Measurements from ENCODE around the gene AGXT.

DNA sequence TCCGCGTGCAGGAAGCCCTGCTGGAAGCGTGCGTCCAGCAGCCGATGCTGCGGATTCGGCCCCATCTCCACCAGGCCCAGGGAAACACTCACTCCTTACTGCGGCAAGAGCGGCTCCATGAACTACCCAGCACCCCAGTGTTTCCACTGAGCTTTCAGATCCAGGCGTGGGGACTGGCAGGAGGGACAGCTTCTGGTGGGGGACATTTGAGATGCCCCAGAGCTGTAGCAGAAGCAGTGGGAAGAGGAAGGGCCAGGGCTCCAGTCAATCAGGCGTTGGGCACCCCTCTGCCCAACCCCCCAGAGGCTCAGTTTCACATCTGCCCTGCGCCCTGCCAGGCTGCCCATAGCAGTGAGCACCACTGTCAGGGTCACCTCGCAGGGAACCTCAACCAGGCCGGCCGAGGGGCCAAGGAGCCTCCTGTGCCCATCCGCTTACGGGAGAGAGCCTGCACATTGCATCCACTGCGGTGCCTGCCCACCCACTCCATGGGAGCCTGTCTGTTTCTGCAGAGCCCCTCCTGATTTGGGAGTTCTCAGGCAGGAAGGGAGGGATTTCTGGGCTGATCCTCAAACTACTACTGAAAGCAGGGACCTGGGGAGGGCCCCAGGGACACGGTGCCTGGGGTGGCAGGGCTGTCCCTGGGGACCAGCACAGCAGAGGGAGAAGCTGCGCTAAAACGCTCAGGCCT is 4.6 kb downstream of the AGXT start:
- TF ChIP-seq ZC3H10 (CRISPR knock-in tag; IDR thresholded peaks at IDR 0.05) = no peak
- TF ChIP-seq, protein P1, sequence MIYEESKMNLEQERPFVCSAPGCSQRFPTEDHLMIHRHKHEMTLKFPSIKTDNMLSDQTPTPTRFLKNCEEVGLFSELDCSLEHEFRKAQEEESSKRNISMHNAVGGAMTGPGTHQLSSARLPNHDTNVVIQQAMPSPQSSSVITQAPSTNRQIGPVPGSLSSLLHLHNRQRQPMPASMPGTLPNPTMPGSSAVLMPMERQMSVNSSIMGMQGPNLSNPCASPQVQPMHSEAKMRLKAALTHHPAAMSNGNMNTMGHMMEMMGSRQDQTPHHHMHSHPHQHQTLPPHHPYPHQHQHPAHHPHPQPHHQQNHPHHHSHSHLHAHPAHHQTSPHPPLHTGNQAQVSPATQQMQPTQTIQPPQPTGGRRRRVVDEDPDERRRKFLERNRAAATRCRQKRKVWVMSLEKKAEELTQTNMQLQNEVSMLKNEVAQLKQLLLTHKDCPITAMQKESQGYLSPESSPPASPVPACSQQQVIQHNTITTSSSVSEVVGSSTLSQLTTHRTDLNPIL (CRISPR knock-in tag; IDR thresholded peaks at IDR 0.05; ENCODE audit: low read depth) = no peak
- TF ChIP-seq ZNF8 (CRISPR knock-in tag; IDR thresholded peaks at IDR 0.05) = no peak
- no peak for TF ChIP-seq SNAI2 (CRISPR knock-in tag; IDR thresholded peaks at IDR 0.05)
- no peak for TF ChIP-seq ZFP3 (CRISPR knock-in tag; IDR thresholded peaks at IDR 0.05)
- TF ChIP-seq, protein P2, sequence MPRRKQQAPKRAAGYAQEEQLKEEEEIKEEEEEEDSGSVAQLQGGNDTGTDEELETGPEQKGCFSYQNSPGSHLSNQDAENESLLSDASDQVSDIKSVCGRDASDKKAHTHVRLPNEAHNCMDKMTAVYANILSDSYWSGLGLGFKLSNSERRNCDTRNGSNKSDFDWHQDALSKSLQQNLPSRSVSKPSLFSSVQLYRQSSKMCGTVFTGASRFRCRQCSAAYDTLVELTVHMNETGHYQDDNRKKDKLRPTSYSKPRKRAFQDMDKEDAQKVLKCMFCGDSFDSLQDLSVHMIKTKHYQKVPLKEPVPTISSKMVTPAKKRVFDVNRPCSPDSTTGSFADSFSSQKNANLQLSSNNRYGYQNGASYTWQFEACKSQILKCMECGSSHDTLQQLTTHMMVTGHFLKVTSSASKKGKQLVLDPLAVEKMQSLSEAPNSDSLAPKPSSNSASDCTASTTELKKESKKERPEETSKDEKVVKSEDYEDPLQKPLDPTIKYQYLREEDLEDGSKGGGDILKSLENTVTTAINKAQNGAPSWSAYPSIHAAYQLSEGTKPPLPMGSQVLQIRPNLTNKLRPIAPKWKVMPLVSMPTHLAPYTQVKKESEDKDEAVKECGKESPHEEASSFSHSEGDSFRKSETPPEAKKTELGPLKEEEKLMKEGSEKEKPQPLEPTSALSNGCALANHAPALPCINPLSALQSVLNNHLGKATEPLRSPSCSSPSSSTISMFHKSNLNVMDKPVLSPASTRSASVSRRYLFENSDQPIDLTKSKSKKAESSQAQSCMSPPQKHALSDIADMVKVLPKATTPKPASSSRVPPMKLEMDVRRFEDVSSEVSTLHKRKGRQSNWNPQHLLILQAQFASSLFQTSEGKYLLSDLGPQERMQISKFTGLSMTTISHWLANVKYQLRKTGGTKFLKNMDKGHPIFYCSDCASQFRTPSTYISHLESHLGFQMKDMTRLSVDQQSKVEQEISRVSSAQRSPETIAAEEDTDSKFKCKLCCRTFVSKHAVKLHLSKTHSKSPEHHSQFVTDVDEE (CRISPR knock-in tag; IDR thresholded peaks at IDR 0.05) = no peak
- no peak for TF ChIP-seq ZFP30 (CRISPR knock-in tag; IDR thresholded peaks at IDR 0.05)
- TF ChIP-seq ARNTL (CRISPR knock-in tag; IDR thresholded peaks at IDR 0.05; ENCODE audit: borderline replicate concordance, low read depth) = no peak
- no peak for TF ChIP-seq ISL1 (CRISPR knock-in tag; IDR thresholded peaks at IDR 0.05)
